Stimulated activated CD4-positive, alpha-beta T cell treated with anti-CD3 and anti-CD28 coated beads, Interleukin-1b, Interleukin-23, amount 100 ng/mL, for 48 hours (primary cell): ENCODE measurements around the gene TNFAIP2.
"Not testable (repeated sequence)": the region's sequence is repeated elsewhere in the genome, so short reads cannot be mapped to it uniquely, and the experiment has no call there.

Source experiments
- DNase-seq: peaks from one replicate; pipeline ENCODE4 v3.0.0-alpha.2; 2020

TNFAIP2 gene

DNA sequence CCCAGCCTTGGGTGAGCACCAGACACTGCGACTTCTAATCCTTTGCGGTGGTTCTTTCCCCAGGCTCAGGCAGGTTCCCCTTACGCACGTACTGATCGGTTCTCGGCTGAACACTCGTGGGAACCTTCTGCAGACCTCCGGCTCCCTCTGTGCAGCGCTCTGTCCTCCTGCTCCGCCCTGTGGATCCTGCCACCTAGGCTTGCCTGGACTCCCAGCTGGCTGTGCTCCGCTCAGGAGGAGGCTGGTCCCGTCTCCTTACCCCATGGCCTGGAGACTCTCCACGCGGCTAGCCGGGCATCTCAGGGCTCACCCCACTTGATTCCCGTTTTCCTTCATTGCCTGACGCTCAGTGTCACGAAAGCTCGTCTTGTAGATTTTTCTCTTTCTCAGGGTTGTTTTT lies 34.7 kb downstream of the TNFAIP2 start:
- no peak for DNase-seq

DNA sequence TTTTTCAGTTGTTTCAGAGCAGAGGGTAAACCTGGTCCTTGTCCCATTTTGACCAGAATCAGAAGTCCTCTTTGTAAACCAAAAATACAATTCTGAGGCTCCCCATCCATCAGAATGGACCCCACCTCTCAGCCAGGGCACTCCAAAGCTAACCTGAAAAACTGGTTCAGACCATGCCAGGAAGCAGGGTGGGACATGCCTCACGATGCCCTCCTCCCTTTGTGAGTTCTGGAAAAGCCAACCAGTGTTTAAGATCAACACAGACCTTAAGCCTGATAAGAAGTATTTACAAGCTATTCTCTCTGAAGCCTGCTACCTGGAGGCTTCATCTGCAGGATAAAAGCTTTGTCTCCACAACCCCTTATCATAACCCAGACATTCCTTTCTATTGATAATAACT lies 35.4 kb downstream of the TNFAIP2 start:
- no peak for DNase-seq

DNA sequence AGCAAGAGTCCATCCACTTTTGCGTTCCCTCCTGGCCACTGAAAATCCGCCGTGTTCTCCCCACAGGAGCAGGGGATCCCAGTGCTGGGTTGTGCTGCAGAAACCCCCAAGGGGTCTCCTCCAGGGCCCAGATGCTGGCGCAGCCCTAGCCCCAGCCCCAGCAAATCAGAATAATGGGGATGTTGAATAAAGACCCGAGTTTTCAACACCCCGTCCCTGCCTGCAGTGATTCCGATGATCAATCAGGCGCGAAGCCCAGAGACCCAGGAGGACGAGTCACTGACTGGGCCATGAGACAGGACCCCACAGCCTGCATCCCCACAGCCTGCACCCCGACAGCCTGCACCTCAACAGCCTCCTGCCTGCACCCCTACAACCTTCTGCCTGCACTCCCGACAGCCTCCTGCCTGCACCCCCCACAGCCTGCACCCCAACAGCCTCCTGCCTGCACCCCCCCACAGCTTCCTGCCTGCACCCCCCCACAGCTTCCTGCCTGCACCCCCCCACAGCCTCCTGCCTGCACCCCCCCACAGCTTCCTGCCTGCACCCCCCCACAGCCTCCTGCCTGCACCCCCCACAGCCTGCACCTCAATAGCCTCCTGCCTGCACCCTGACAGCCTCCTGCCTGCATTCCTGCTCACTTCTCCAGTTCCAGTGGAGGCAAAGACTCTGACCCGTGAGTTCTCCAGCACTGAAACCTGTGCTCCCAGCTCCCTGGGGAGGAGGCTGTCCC lies 37.2 kb downstream of the TNFAIP2 start:
- DNase-seq, result no peak

DNA sequence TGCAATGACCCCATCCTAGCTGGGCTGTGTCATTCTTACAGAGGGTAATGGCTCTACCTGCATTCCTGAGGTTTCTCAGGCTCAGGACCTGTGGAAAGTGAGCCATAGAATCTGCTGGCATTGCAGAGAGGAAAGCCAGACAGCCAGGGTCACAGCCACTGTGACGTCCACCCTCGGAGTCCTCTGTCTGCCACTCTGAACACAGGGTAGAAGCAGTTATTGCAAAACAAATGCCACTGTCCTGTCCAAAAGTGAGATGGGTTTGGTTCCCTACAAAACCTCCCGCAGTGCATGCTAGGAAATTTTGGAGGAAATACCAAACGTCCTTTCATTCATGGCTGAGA lies 37.8 kb downstream of the TNFAIP2 start:
- no peak for DNase-seq

DNA sequence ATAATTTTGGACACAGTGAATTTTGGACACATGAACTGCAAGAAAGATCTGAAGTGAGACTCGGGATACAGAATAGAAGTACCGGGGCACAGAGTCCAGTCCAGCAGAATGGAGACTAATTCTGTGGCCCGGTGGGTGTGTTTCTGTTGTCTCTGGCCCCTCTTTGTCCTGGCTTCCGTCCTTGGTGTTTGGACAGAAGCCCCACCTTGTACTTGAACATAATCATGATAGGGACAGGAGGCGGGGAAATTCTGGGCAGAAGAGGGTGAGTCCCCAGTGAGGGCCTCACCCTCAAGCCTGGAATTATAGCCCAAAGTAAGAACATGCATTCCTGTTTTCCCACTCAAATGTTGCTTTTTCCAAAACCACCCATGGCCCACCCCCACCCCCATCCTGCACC lies 39.9 kb downstream of the TNFAIP2 start:
- no peak for DNase-seq

DNA sequence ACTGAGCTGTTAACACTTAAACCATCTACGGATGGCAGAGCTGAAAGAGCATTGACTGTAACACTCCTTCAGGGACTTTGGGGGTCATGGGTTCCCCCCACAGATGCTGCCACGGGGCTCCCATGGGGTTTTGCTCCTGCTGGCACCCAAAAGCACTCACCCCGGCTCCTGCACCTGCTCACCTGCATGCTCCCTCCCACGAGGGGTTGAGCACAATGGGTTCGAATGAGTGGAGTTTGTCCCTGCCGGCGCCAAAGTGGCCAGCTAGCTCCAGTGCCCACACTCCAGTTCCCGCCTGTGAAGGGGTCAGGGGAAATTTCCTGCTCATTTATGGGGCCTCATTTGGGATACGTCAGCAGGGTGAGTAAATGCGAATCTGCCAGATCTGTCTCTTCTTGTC lies 40.7 kb downstream of the TNFAIP2 start:
- no peak for DNase-seq

DNA sequence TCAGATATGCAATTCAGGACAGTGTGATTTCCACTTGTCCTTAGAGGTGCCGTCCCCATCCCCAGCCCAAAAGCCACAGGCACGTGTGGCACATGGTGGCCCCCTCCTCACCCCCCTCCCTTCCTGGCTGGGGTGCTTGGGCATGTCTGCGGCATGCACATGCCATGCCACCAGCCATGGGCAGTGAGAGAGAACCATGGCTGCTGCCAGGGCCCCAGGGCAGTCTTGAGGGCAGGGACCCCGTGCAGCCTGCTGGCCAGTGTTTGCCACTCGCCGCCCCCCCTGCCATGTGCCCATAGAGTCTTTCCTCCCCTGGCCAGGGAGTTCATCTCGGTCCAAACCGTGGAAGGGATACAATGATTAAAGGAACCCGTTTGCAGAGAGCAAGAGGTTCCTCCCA lies 41.5 kb downstream of the TNFAIP2 start:
- DNase-seq, result no peak

DNA sequence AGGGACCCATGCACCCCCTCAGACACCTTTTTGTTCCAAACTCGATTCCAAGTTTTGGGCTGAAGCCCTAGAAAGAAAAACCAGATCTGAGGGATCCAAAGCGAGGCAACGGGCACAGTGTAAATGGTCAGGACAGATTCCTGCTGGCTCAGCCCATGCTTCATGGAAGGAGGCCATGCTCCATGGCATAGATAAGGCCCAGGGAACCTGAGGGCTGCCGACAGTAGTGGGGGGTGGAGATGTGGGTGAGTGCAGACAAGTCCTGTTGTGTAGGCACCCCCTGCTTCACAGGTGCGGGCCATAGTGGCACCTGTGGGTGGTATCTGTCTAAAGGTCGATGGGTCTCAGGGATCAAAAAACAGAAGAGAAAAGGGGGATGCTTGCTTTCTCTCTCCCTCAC lies 42.1 kb downstream of the TNFAIP2 start:
- DNase-seq, result no peak

DNA sequence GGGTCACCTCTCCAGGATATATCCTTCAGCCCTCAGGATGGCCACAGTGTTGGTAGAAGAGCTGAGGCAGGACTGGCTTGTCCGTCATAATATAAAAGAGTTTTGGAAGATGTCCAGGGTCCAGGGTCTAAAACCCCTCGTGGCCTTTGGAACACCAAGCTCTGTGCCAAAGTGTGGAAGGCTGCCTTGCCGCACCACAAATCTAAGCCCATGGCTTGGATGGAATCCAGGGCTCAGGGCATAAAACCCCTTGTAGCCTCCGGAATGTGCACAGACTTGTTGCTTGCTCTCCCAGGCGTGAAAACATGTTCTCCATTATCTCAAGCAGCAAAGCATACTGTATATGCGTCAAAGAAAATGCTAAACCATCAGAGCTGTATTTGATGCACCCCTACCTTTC lies 46.7 kb downstream of the TNFAIP2 start:
- DNase-seq, result no peak

DNA sequence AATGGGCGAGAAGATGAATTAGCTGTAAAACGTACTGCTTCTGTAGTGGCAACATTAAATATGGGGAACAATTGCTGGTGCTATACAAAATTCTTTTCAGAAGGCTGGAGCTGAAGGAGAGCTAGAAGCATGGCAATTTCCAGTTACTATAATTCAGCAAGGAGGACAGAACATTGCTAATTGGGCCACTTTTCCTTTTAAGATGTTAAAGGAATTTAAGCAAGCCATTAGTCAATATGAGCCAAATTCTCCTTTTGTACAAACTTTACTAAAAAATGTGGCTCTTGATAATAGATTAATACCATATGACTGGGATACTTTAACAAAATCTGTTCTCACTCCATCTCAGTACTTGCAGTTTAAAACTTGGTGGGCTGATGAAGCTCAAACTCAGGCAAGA lies 47.9 kb downstream of the TNFAIP2 start:
- not testable (repeated sequence) for DNase-seq

DNA sequence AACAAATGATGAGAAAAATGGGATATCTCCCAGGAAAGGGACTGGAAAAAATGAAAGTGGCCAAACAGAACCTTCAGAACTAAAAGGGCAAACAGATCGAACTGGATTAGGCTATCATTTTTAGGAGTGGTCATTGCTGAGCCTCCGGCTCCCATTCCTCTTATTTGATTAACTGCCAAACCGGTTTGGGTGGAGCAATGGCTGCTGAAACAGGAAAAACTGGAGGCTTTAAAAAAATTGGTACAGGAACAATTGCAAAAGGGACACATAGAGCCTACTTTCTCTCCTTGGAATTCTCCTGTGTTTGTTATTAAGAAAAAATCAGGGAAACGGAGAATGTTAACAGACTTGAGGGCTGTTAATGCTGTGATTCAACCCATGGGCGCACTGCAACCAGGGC lies 49.7 kb downstream of the TNFAIP2 start:
- no peak for DNase-seq

DNA sequence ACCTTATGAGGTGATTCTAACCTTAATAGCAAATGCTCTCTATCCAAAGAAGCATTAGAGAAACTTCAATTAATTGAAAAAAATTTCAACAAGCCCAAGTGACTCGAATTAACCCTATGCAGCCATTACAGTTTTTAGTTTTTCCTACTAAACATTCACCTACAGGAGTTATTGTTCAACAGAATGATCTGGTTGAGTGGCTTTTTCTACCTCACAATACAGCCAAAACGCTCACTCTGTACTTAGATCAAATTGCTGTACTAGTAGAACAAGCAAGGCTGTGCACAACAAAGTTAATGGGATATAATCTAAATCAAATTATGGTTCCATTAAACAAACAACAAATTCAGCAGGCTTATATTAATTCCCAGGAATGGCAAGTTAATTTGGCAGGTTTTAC lies 50.6 kb downstream of the TNFAIP2 start:
- DNase-seq, result not testable (repeated sequence)

DNA sequence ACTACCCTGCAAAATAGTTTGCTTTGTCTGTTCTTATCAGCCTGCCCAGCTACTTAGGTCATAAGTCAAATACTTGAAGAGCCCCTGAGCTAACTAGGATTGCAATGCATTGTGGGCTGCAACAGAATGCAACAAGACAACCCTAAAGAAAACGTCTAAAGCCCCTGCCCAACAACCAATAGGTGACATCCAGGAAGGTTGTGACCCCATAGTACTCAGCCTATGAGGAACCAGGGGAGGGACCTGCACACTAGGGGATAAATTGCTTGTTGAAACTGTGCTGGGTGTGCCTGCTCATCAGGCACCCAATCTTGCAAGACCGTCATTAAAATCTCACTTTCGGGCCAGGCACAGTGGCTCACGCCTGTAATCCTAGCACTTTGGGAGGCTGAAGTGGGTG lies 52.9 kb downstream of the TNFAIP2 start:
- DNase-seq, result not testable (repeated sequence)

DNA sequence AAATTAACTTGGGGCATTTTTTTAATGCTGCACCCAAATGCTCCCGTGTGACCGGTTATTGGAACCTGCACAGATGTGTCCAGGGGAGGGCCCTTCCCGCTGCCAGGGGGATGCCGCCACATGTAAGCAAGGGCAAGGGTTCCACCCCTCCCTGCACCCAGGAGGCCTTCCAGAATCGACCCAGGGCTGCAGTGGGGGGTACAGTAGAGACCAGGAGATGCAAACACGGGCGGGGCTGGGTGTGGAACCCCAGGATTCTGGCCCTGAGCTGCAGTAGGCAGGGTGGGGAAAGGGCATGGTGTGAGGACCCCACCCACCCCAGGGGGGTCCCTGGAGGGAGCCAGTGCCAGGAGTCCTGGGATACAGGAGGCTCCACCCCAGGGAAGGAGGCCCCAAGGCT lies 54.1 kb downstream of the TNFAIP2 start:
- no peak for DNase-seq

DNA sequence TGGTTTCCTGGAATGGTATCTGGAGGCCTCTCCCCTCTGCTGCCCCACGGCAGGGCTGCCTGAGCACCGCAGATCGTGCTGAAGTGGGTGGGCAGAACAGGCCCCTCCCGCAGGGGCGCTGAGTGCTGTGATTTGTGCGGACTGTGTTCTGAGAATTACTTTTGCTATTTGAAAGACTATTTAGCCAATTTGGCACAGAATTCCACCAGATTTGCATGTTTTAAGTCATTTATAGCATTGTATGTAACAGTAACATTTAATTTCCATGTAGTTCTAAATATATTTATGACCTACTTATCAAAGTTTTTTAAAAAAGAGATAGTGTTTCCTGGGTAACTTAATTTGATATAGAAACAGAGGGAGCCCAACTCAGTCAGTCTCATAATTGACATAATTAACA lies 55.3 kb downstream of the TNFAIP2 start:
- no peak for DNase-seq

DNA sequence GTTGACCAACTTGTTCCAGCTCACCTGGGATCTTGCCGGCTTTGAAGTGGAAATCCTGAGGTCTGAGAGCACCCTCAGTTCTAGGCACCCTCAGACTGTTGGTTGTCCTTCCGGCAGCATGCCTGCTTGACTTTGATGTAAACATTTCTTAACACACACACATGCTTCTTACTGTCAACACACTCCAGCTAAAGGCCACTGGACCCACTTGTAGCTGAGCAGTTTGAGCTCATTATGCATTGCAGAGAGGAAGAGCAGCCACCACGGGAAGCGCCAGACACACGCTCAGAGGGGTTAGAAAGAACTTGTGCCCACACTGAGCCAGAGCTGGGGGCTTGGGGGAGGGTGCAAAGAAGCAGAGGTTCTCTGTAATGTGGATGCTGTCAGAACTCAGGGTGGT lies 55.8 kb downstream of the TNFAIP2 start:
- DNase-seq, result no peak

DNA sequence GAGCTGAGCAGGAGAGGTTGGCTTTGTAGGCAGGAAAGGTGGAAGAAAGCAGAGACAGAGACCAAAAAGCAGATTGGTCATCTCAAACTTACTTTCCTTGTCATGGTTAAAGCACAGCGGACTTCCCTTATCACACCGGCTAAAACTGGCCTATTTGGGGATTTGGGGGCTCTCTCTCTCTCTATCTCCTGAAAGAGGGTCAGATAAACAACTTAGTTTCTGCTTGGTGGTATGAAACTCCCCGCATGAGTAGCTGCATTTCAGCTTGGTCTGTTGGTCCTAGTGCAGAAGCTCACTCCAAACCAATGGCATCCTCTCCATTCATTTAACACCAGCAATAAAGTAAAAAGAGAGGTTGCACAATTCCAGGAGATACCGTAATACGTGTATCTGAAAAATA lies 57.1 kb downstream of the TNFAIP2 start:
- no peak for DNase-seq

DNA sequence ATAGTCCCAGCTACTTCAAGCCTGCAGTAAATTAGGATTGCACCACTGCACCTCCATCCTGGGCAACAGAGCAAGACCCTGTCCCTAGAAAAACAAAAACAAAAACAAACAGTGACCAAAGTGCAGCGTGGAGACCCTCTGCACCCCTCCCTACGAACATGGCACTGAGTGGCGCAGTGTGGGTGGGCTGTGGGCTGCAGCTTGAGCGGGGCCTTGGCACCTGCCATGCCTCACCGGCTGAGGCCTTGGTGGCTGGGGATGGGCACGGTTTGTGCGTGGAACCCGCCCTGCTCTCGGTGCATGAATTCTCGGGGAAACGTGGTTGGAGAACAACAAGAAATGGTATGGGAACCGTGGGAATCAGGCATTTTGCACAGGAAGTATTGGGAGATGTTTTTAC lies 60.8 kb downstream of the TNFAIP2 start:
- DNase-seq, result no peak

DNA sequence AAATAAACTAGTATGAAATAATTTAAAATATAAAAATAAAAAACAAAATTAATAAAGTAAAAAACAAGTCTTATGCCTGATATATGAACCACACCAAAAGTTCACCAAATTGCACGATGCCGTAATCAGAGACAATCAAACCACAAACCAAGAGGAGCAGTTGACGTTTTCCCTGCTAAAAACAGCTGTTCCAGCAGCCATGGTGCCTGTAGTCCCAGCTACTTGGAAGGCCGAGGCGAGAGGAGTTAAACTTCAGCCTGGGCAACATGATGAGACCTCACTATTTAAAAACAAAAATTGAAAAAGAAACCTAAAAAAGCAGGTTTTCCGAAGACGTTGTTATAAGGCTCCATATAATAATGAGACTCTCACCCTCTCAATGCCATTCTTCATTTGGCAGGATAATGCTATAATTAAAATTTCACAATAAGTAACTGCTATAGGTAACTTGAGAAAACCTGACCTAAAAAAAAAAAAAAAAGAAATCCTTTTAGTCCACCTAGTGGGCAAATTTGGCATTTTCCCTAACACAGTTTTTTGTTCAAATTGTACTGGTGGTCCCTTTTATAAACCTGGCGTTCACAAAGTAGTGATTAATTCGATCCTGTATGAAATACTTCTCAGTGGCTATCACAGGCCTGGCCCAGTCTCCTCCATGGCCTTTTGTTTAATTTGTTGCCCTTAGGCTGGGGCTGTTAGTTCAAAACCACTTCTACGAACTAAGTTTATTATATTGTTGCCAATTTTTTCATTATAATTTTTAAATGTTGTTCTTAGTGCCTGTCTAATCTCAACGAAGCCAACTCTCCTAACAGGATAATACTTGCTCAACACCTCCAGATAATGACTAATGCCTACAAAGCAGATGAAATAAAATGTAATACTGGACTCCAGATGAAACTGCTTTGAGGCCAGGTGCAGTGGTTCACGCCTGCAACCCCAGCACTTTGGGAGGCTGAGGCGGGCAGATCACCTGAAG lies 62.1 kb downstream of the TNFAIP2 start:
- no peak for DNase-seq

DNA sequence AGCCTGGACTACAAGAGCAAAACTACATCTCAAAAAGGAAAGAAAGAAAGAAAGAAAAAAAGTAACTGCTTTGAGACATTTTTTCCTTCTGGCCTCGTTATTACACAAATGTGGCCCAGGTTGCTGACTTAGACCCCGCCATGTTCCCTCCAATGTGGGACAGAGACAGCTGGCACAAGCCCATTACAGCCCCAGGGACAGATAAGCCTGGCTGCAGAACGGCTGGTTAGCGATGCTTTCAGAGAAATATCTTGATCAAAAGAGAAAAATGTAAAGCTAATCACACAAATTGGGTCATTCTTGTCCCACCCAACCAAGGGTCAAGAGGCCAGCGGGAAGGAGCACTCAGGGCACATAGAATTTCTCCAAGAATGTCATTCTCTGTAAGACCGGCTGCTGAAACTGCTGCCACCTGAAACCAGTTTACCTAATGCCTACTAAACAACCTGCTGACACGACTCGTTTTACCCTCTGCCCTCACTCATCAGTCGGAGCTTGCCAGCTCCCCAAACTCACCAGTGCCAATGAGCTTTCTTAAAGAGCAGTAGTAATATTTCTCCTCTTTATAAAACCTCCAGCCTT lies 63.1 kb downstream of the TNFAIP2 start:
- DNase-seq, result no peak
